NCI-H187 treated with DMSO at 0.1 percent for 48 hours (cell line): Measurements from ENCODE around the gene CRY2.
"Not testable (repeated sequence)": the region's sequence is repeated elsewhere in the genome, so short reads cannot be mapped to it uniquely, and the experiment has no call there.

ENCODE experiments used
- DNase-seq: peaks from one replicate; lab custom pipeline; 2025; lab: John Stamatoyannopoulos, UW

Gene CRY2

GRCh38 chr11:45846974-45847910 lies at the start of gene CRY2:
Gene CRY2, plus strand, starts transcription at chr11:45847475. Its CDS starts 16 bp downstream, at chr11:45847491.
- peak; percentile 90 for DNase-seq

GRCh38 chr11:45798793-45799441 lies 48.4 kb upstream of the CRY2 start:
- no peak for DNase-seq

- no peak for DNase-seq
Measured at GRCh38 chr11:45799562-45799961, 47.7 kb upstream of the CRY2 start.

GRCh38 chr11:45800261-45800660 lies 47.0 kb upstream of the CRY2 start:
- DNase-seq = no peak

GRCh38 chr11:45801723-45802315 lies 45.5 kb upstream of the CRY2 start:
- no peak for DNase-seq

GRCh38 chr11:45802531-45803317 lies 44.6 kb upstream of the CRY2 start:
- DNase-seq = no peak

GRCh38 chr11:45803971-45804760 lies 43.1 kb upstream of the CRY2 start:
- no peak for DNase-seq

- peak; percentile 80 for DNase-seq
Measured at GRCh38 chr11:45804761-45805304, 42.4 kb upstream of the CRY2 start, which contains the start of gene SLC35C1. Gene SLC35C1, plus strand, starts transcription at chr11:45805149. Its CDS starts 653 bp downstream, at chr11:45805802.

GRCh38 chr11:45805305-45806071 lies 41.8 kb upstream of the CRY2 start:
- no peak for DNase-seq

GRCh38 chr11:45806072-45806933 lies 41.0 kb upstream of the CRY2 start:
- DNase-seq = no peak

GRCh38 chr11:45806937-45807791 lies 40.1 kb upstream of the CRY2 start:
- DNase-seq = no peak

- DNase-seq = no peak
Measured at GRCh38 chr11:45807792-45808238, 39.5 kb upstream of the CRY2 start.

GRCh38 chr11:45808427-45808826 lies 38.8 kb upstream of the CRY2 start:
- not testable (repeated sequence) for DNase-seq

GRCh38 chr11:45809456-45810395 lies 37.5 kb upstream of the CRY2 start:
- no peak for DNase-seq

- no peak for DNase-seq
Measured at GRCh38 chr11:45810431-45811108, 36.7 kb upstream of the CRY2 start.

- no peak for DNase-seq
Measured at GRCh38 chr11:45811109-45811435, 36.2 kb upstream of the CRY2 start.
